Astrocyte (in vitro differentiated cells and primary cell): ENCODE data around the gene GPAT2. TPM values are rescaled to one million over a fixed set of nuclear protein-coding genes. Genes with fewer than 3 reads are reported as not detected.
"Not testable (repeated sequence)": the region's sequence is repeated elsewhere in the genome, so short reads cannot be mapped to it uniquely, and the experiment has no call there.

Source experiments
- DNase-seq: peaks from one replicate; pipeline ENCODE4 v3.0.0-alpha.2; 2010; ENCODE audit warnings: low read depth
- FAIRE-seq: peaks from 2 replicates; lab custom pipeline; 2011; peaks lifted over from hg19 to GRCh38; lab: Jason Lieb, UNC
- H2AFZ ChIP-seq: 2 replicates; pipeline ENCODE4 v1.6.0; 2012; ENCODE audit warnings: low read depth, low read length, inconsistent platforms
- H3K27ac ChIP-seq: 2 replicates; pipeline ENCODE4 v1.5.1; 2011; ENCODE audit warnings: low read depth, low read length, inconsistent platforms
- H3K27me3 ChIP-seq: 2 replicates; pipeline ENCODE4 v1.6.0; 2011; ENCODE audit warnings: low read length, inconsistent platforms; ENCODE audit not compliant: insufficient read depth
- H3K36me3 ChIP-seq: 2 replicates; pipeline ENCODE4 v1.5.1; 2011; ENCODE audit warnings: low read length, inconsistent platforms; ENCODE audit not compliant: insufficient read depth
- H3K4me1 ChIP-seq: 2 replicates; pipeline ENCODE4 v1.5.1; 2011; ENCODE audit warnings: low read length, inconsistent platforms; ENCODE audit not compliant: insufficient read depth
- H3K4me2 ChIP-seq: 2 replicates; pipeline ENCODE4 v1.6.0; 2012; ENCODE audit warnings: low read length, inconsistent platforms
- H3K4me3 ChIP-seq: 2 replicates; pipeline ENCODE4 v1.5.1; 2011; ENCODE audit warnings: low read depth, mild to moderate bottlenecking, low read length, inconsistent platforms; ENCODE audit not compliant: insufficient read depth
- H3K79me2 ChIP-seq: 2 replicates; pipeline ENCODE4 v1.6.0; 2012; ENCODE audit warnings: mild to moderate bottlenecking, low read length, inconsistent platforms; ENCODE audit not compliant: insufficient read depth
- H3K9ac ChIP-seq: 2 replicates; pipeline ENCODE4 v1.6.0; 2012; ENCODE audit warnings: mild to moderate bottlenecking, low read length, inconsistent platforms
- H3K9me3 ChIP-seq: 2 replicates; pipeline ENCODE4 v1.5.1; 2012; ENCODE audit warnings: low read depth, mild to moderate bottlenecking, low read length, inconsistent platforms; ENCODE audit not compliant: insufficient read depth
- H4K20me1 ChIP-seq: 2 replicates; pipeline ENCODE4 v1.6.0; 2012; ENCODE audit warnings: low read length, inconsistent platforms; ENCODE audit not compliant: insufficient read depth
- H3K27ac Mint-ChIP-seq: one replicate; pipeline ENCODE4 v1.8.0; 2021; ENCODE audit warnings: mild to moderate bottlenecking, mixed read lengths; ENCODE audit not compliant: unreplicated experiment
- H3K27me3 Mint-ChIP-seq: one replicate; pipeline ENCODE4 v1.8.0; 2021; ENCODE audit warnings: low read depth, mixed read lengths; ENCODE audit not compliant: unreplicated experiment
- H3K36me3 Mint-ChIP-seq: one replicate; pipeline ENCODE4 v1.8.0; 2021; ENCODE audit warnings: low read depth, mixed read lengths; ENCODE audit not compliant: unreplicated experiment
- H3K4me1 Mint-ChIP-seq: one replicate; pipeline ENCODE4 v1.8.0; 2021; ENCODE audit warnings: low read depth, mixed read lengths; ENCODE audit not compliant: unreplicated experiment
- H3K4me3 Mint-ChIP-seq: one replicate; pipeline ENCODE4 v1.8.0; 2021; ENCODE audit warnings: mild to moderate bottlenecking, moderate library complexity, mixed read lengths; ENCODE audit not compliant: unreplicated experiment
- H3K9me3 Mint-ChIP-seq: one replicate; pipeline ENCODE4 v1.8.0; 2021; ENCODE audit warnings: mild to moderate bottlenecking, mixed read lengths; ENCODE audit not compliant: unreplicated experiment
- CTCF ChIP-seq: IDR thresholded peaks from 2 replicates; pipeline ENCODE4 v1.5.1; 2011; ENCODE audit warnings: low read depth, mild to moderate bottlenecking, inconsistent platforms, low read length, moderate library complexity; ENCODE audit not compliant: insufficient read depth
- EZH2 ChIP-seq: IDR thresholded peaks from 2 replicates; pipeline ENCODE4 v1.6.1; 2012; ENCODE audit warnings: mild to moderate bottlenecking, low read length, inconsistent platforms; ENCODE audit not compliant: insufficient read depth
- total RNA-seq: library from RNA; stranded (reverse); gene quantifications from 2 replicates; pipeline ENCODE4 v1.2.1, GENCODE V29; 2021

The GPAT2 gene
- total RNA-seq, 1 donor from 2014 or later = 0.27 TPM

- not testable (repeated sequence) for H3K79me2 ChIP-seq, DNase-seq, H3K9me3 Mint-ChIP-seq, H3K9me3 ChIP-seq, H3K9ac ChIP-seq, H3K27ac ChIP-seq, H3K4me3 ChIP-seq, H4K20me1 ChIP-seq, H2AFZ ChIP-seq, H3K4me2 ChIP-seq, H3K27me3 Mint-ChIP-seq, H3K36me3 Mint-ChIP-seq, H3K4me1 ChIP-seq, H3K27ac Mint-ChIP-seq, H3K27me3 ChIP-seq, H3K36me3 ChIP-seq, FAIRE-seq, H3K4me1 Mint-ChIP-seq, H3K4me3 Mint-ChIP-seq
These were observed 6.9 kb downstream of the GPAT2 start for GRCh38 chr2:96027725-96028325.

DNA sequence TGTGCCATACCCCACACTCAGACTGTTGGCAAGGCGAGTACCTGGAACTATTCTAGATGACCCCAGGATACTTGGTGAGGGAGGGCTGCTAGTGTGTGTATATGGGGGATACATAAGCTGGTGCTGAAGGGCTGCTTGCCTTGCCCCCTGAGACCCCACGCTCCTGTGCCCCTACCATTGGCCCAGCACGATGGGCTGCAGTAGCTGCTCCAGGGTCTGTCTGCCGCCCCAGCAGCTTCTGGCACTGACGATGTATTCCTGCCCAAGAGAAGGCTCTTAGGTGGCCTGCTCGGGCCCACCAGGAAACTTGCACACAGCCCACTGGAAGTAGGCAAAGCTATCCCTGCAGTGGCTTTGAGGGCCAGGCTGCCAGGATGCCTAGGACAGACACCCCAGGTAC lies 9.0 kb downstream of the GPAT2 start:
- H3K79me2 ChIP-seq, H3K4me1 Mint-ChIP-seq, H3K27ac ChIP-seq, H3K4me3 ChIP-seq, H4K20me1 ChIP-seq, H3K27me3 ChIP-seq, H3K27ac Mint-ChIP-seq, H3K36me3 ChIP-seq, H3K9me3 ChIP-seq, H3K36me3 Mint-ChIP-seq, H3K4me1 ChIP-seq, DNase-seq, FAIRE-seq, H3K4me3 Mint-ChIP-seq, H3K9ac ChIP-seq, H3K4me2 ChIP-seq, H2AFZ ChIP-seq, H3K9me3 Mint-ChIP-seq: not testable (repeated sequence)
- H3K27me3 Mint-ChIP-seq = peaks cover 10% of the 10 kb centered on the region

GRCh38 chr2:96025194-96025492 lies 9.6 kb downstream of the GPAT2 start:
- Mint-ChIP-seq H3K4me1 (no peaks in the 10 kb centered on the region), H3K27ac (no peak overlapping the region), H3K27me3 (peaks cover 10% of the 10 kb centered on the region), H3K36me3 (no peaks in the 10 kb centered on the region), H3K4me3 (no peak overlapping the region), H3K9me3 (no peaks in the 10 kb centered on the region)
- H3K9ac ChIP-seq = no peak overlapping the region
- no peaks in the 10 kb centered on the region for H3K9me3 ChIP-seq
- no peak for DNase-seq
- H3K4me2 ChIP-seq = no peak overlapping the region
- no peaks in the 10 kb centered on the region for H3K4me1 ChIP-seq
- TF ChIP-seq CTCF (no peak), EZH2 (no peak)
- H3K27ac ChIP-seq = no peak overlapping the region
- H3K27me3 ChIP-seq = no peaks in the 10 kb centered on the region
- no peak for FAIRE-seq
- no peak overlapping the region for H3K4me3 ChIP-seq
- H2AFZ ChIP-seq = no peak overlapping the region
- no peaks in the 10 kb centered on the region for H3K79me2 ChIP-seq
- no peaks in the 10 kb centered on the region for H4K20me1 ChIP-seq
- no peaks in the 10 kb centered on the region for H3K36me3 ChIP-seq
